GM12865 (cell line): Measurements from ENCODE around the gene RELT.
A peak's percentile ranks its signal among the peaks of the same experiment; 100 is the strongest.

Source experiments
- DNase-seq: peaks from one replicate; pipeline ENCODE4 v3.0.0; 2010; ENCODE audit warnings: low read depth
- H3K4me3 ChIP-seq: 2 replicates; pipeline ENCODE4 v1.5.1; 2011; ENCODE audit warnings: mild to moderate bottlenecking, low read depth, low read length, control low read depth
- CTCF ChIP-seq: IDR thresholded peaks from 2 replicates; pipeline ENCODE4 v1.5.1; 2011; ENCODE audit warnings: low read length, control low read depth, low read depth, inconsistent platforms; ENCODE audit not compliant: insufficient read depth; ENCODE audit errors: missing control alignments

The RELT gene

DNA sequence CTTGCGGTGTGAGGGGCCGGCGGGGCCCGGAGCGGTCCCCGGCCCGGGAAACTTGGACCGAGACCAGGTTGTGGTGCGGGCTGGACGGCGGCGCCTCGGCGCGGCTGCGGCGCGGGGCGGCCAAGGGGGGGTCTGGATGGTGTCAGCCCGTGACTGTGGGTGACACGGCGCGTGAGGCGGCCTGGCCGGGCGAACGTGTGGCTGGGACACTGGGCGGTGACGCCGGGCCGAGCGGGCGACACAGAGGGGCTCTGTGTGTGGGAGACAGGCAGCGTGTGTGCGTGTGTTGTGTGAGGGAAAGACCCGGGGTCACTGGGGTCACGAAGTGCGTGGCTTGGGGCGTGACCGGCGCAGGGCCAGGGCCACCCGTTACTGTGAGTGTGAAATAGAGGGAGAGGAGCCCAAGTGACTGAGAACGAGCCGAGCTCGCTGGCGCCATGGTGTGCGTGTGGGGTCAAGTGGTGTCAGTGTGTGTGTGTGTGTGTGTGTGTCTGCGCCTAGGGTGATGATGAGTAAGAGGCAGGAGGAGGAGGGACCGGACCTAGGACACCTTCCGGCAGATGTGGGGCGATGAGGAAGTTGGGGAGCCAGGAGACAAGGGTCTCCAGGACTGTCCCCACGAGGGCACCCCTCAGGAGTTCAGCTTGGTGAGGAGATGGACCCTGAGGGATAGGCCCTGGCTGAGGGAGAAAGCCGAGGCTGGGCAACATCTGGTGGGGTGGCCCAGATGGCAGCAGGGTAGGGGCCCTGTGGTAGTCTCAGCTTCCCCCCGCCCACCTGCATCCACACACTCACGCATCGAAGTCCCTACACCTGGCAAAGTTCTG lies 817 bp downstream of the RELT start:
- peak overlapping the region; percentile 76 for H3K4me3 ChIP-seq
- DNase-seq, result peak; percentile 91
- TF ChIP-seq CTCF, result no peak

GRCh38 chr11:73379189-73379880 lies 3.1 kb downstream of the RELT start:
- no peak for DNase-seq
- peak overlapping the region; percentile 76 for H3K4me3 ChIP-seq

DNA sequence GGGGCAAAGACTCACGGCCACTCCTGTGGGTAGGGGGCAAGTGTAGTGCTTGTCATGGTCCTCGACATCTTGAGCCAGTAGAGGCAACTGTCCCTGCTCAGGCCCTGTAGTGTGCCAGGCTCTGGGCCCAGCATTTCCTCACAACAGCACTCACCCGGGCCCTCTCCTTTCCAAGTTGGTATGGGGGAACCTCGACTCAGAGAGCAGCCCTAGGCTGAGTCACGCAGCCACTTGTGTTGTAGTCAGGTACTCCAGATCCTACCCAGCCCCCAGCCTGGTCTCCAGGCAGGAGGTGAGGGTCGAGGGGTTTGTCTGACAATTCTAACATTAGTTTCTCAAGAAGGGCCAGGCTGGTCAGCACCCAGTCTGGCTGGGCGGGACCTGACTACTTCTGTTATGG lies 4.1 kb downstream of the RELT start:
- peak overlapping the region; percentile 7 for H3K4me3 ChIP-seq
- TF ChIP-seq CTCF, result no peak
- no peak for DNase-seq

More at GRCh38 chr11:73379189-73379880, 3.1 kb downstream of the RELT start:
- no peak for TF ChIP-seq CTCF

DNA sequence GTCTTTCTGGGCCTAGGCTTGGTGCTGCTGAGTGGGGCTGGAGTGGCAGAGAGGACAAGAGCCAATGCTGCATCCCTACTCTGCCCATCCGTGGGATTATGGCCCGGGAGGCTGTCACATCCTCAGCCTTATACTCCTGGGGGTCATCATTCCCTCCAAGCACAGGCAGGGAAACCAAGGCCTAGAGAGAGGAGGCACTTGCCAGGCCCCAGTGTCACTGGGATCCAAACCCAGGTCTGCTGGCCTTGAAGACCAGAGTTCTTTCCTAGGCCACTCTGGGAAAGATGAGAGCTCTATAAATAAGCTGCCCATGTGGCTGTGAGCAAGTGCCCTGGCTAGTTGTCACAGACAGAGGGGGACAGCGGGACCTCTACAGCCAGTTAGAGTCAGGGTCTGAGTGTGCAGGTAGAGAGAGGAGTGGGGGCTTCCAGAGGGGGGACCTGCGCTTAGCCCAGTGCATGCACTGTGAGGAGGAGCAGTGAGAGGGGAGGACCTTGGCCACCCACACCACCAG lies 4.8 kb downstream of the RELT start:
- no peak for DNase-seq
- H3K4me3 ChIP-seq, result peak overlapping the region; percentile 7
- no peak for TF ChIP-seq CTCF

DNA sequence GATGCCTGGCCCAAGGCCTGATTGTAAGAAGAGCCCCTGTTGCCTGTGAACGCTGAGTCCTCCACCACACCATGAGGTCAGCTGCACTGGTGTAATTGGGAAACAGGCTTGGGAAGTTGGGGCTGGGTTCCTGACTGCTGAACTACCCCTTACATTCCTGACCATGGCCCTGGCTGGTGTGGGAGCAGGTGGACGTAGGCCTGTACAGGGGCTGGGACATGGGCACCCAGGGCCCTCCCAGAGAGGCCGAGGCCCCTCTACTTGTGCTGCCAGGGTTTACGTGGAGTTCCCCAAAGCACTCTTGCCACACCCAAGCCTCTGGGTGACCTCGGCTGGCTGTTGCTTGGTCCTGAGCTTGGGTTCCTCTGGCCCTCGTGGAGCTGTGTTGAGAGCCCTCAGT lies 5.4 kb downstream of the RELT start:
- TF ChIP-seq CTCF, result no peak
- DNase-seq, result no peak
- H3K4me3 ChIP-seq, result peak overlapping the region; percentile 29

DNA sequence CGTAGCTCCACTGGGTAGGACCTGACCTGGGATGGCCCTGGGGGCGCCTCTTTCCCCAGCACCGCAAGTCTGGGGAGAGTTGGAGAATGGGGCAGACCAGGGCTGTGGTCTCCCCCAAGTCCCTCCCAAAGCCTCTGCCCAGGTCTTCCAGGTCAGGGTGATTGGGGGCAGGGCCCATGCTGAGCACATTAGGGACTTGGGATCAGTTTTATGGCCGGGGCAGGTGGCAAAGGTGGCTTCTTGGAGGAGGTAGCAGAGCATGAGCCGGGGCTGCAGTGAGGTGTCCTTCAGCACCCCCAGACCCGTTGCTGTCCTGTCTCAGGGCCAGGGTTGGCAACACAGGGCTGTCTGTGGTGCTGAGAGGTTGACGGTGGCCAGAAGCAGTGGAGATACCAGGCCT lies 6.0 kb downstream of the RELT start:
- DNase-seq, result no peak
- peak overlapping the region; percentile 29 for H3K4me3 ChIP-seq

More for the DNA sequence above, 6.0 kb downstream of the RELT start:
- TF ChIP-seq CTCF, result no peak
